HG03378 (cell line): ENCODE data around the gene PGRMC2.
"Not testable (repeated sequence)": the region's sequence is repeated elsewhere in the genome, so short reads cannot be mapped to it uniquely, and the experiment has no call there.

Source experiments
- ATAC-seq: cut with Tn5 transposase; IDR thresholded peaks from one replicate; pipeline ENCODE4 v1.9.1; 2021; ENCODE audit warnings: mild to moderate bottlenecking, moderate library complexity; ENCODE audit not compliant: unreplicated experiment

The PGRMC2 gene

DNA sequence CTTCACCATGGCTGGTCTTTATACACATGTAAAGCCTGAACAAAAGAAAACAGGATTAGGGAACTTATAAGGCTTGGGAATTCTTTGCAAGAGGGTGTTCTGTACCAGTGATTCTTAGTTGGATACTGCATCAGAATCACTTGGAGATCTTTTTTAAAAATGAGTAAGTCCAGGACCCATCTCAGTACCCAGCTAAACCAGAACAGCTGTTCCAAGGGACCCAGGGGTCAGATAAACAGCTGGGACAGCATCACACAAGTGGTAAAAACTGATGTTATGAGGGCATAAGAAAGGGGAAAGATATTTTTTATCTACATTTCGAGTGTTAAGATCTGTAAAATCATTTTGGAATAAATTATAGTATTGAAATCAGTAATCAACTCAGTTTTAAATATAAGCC is 16.1 kb downstream of the PGRMC2 start:
- no peak for ATAC-seq

DNA sequence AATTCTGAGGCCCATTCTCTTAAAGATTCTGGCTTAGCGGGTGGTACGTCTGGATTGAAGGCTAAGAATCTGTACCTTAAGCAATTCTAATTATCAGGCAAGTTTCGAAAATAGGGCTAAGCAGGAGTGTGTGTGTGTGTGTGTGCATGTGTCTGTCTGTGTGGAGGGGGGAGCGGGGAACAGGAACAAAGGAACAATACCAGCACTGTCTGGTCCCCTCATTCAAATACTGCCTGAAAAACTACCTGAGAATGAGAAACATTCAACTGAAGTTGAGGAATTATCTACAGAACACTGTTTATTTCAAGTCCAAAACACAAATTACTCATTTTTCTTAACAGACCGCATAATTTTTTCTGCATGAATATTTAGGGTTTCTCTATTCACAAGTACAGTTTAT is 18.6 kb downstream of the PGRMC2 start:
- no peak for ATAC-seq

DNA sequence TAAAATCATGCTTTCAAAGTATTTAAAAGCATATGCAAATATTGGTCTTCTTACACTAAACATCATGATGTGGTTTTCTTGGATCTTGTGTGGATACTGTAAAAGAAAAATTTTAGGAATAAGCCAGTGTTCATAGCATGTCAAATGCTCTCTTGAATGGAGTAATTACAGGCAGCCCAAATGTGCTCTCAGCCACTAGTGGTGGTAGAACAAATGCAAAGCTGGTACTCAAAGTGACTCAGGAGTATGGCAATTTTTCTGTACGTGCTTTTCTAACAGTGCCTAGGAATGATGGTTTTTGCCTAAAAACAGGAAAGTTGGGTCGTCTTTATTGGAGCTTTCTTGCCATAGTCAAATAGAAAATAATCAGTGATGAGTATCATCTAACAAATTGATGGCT is 19.9 kb downstream of the PGRMC2 start:
- no peak for ATAC-seq

DNA sequence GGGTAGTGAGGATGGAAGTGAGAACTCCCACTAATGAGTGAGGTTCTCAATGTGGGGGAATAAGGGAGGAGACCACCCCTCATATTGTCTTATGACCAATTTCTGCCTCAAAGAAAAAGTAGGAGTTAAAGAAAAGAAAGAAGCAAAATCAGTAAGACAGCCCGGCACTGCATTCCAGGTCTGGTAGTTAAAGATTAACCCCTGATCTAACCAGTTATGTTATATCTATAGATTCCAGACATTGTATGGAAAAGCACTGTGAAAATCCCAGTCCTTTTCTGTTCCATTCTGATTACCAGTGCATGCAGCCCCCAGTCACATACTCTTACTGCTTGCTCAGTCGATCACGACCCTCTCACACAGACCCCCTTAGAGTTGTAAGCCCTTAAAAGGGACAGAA is 20.4 kb downstream of the PGRMC2 start:
- not testable (repeated sequence) for ATAC-seq

DNA sequence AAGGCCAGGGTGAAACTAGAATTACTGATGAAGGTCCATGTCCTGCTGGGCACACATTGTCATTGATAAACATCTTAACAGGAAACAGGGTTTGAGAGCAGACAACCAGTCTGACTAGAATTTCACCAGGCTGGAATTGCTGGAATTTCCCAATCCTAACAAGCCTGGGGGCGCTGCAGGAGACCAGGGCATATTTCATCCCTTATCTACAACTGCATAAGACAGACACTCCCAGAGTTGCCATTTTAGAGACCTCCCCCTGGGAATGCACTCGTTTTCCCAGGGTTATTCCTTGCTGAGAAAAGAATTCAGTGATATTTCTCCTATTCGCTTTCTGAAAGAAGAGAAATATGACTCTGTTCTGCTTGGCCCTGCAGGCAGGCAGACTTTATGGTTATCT is 22.1 kb downstream of the PGRMC2 start:
- ATAC-seq = not testable (repeated sequence)

DNA sequence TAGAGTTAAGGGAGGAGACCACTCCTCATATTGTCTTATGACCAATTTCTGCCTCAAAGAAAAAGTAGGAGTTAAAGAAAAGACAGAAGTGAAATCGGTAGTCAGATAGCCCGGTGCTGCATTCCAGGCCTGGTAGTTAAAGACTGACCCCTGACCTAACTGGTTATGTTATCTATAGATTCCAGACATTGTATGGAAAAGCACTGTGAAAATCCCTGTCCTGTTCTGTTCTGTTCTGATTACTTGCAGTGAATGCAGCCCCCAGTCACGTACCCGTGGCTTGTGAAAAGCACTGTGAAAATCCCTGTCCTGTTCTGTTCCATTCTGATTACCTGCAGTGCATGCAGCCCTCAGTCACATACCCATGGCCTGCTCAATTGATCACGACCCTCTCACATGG is 27.7 kb downstream of the PGRMC2 start:
- not testable (repeated sequence) for ATAC-seq

DNA sequence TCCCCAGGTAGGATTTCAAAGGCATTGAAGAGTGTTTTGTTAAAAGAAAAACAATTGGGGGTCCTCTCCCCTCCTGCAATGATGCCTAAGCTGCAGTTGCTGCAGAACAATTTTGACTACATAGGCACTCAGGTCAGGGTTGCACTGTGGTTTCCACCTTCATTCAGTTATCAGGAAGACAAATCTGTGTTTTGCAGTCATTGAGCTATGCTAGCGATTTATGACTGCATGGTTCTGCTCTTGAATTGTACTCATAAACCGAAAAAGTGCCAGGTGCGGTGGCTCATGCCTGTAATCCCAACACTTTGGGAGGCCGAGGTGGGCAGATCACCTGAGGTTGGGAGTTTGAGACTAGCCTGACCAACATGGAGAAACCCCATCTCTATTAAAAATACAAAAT is 29.4 kb downstream of the PGRMC2 start:
- ATAC-seq = not testable (repeated sequence)

DNA sequence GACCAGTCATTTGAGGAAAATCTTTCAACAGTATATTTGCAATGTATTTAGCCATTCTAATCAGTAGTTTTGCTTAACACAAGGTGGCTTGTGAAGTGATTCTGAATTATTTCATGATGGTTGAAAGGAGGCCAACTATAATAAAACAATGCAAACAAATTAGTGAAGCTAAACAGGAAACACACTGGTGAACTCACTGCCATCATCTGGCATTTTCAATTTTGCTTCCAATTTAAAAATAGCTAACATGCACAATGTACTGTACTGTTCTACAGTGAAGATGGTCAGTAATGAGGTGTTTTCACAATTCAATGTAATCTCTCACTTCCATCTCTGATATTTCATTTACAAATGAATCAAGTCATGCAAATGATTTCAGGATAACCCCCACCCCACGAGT is 31.1 kb downstream of the PGRMC2 start:
- no peak for ATAC-seq

DNA sequence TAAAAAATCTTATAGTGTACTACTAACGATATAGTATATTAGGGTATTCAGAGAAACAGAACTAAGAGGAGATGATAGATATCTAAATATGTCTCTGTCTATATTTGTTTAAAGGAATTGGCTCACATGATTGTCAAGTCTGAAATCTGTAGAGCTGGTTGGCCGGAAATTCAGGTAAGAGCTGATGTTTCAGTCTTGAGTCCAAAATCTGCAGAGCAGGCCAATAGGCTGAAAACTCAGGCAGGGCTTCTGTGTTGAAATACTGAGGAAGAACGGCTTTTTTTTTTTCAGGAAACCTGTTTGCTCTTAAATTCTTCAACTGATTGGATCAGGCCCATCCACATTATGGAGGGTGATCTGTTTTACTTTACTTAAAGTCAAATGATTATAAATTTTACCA is 31.7 kb downstream of the PGRMC2 start:
- no peak for ATAC-seq

DNA sequence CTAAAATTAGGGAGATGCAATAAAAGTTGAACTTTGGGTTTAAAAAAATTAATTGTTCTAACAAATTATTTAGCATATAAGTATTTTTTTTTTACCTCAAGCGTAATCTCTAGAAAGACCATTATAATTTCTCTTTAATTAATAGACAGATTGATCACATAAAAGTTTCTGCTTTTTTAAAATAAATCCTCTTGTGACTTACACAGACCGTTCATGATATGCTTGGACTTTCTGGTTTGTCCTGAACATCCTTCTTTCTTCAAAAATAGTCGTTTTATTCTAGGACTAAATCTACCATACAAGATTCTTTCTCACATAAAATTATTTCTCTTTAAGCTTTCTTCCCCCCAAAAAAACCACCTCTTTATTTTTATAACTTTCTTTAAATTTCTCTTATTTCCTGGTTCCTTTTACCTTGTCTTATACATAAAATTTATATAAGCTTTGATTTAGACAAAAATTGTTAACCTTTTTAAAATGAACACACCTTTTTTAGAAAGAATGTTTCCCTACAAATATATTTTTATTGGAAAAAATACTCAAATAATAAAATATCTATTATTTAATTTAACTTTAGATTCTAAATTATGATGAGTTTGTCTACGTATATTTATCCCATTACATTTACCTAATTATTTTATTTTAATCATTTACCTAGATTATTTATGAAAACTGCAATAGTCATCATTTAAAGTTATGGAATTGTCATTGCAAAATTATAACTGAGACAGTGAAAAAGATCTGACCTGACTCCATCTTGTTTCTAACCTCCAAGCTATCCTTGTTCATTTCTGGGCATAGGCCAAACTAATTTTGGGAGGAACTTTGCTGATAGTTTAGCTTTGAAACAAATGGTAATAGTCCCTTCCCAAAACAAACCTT is 37.6 kb downstream of the PGRMC2 start:
- ATAC-seq = no peak

DNA sequence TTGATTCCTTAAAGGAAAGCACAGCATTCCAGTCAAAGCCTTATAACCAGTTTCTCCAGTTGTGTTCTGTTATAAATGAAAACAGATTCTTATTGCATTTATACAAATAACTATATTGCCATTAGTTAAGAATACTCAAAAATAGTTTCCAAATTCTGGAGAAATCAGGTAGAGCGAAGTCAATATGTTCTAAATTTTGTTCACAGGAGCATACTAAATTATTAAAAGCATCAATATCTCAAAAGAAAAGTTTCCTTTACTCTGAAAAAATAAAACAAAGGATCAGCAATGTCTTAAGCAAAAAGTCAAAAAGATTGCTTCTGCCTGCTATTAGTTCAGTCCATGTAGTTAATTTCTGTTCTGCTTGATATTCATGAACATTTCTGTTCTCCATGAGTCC is 39.7 kb downstream of the PGRMC2 start:
- ATAC-seq = no peak

DNA sequence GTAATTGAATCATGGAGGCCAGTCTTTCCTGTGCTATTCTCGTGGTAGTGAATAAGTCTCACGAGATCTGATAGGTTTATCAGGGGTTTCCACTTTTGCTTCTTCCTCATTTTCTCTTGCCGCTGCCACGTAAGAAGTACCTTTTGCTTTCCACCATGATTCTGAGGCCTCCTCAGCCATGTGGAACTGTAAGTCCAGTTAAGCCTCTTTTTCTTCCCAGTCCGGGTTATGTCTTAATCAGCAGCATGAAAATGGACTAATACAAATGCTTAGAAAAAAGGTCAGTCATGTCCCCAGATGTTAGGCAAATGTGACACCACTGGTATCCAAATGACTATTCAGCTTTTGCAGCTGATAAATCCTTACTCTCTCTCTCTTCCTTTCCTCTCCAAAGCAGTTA is 42.2 kb downstream of the PGRMC2 start:
- not testable (repeated sequence) for ATAC-seq

DNA sequence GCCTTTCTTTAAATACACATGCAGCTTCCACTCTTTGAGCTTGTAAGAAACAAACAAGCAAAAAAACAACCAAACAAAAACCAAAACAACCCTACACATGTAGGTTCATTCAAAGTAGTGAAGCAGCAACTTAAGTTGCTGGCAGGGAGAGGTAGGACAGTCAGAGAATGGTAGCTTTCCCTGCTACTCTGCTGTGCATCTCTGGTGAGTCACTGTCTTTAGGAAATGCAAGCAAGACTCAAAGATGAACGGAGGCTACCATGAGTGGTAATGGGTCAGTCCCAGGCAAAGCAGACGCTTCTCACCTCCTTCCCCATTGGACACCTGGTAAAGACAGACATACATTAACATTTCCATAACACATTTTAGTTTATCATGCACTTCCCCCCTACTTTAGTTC is 43.2 kb downstream of the PGRMC2 start:
- ATAC-seq = no peak

DNA sequence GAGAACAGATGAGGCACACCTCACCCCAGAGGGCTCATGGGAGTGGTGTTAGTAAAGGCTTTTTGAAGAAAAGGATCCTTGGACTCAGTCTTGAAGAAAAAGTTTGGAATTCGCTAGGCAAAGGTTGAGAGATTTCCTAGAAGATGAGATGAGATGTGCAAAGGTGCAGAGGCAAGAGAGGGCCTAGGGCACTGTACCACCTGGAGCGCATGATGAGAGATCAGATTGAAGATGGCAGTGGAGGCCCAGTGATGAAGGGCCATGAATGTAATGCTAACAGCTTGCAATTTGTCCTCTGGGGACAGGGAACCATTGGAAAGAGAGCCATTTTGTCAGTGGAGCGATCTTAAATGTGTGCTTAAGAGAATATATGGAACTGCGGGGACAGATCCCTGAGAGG is 45.0 kb downstream of the PGRMC2 start:
- no peak for ATAC-seq

DNA sequence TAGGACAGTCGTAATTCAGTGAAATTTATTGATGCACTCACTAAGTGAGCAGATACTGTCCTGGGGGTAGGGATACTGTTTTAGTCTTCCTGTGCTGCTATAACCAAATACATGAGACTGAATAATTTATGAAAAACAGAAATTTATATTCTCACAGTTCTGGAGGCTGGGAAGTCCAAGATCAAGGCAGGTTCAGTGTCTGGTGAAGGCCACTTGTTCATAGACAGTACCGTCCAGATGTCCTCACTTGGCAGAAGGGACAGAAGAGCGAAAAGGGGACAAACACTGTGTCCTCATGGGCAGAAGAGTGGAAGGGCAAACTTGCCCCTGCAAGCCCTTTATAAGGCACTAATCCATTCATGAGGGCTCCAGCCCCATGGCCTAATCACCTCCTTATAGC is 45.6 kb downstream of the PGRMC2 start:
- ATAC-seq = no peak

DNA sequence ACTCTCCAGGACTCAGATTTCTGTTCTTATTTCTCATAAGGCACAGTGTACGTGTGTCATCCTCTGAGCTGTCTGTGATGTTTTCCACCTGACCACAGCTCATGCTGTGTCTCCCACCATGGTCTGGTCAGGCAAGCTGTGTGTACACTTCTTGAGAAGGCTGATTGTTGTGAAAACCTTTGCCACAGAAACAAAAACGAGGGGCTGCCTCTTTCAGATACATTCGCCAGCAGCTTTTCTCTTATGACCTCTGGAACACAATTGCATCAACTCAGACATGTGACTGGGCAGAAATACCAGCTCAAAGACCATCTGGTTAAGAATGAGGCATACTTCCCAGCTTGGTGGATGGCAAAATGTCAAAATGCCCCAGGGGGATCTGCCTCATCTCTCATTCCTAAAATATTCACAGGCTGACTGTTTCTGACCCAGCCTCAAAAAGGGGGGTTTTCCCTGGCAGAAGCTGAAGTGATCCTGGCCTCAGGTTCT is 46.1 kb downstream of the PGRMC2 start:
- ATAC-seq = no peak

DNA sequence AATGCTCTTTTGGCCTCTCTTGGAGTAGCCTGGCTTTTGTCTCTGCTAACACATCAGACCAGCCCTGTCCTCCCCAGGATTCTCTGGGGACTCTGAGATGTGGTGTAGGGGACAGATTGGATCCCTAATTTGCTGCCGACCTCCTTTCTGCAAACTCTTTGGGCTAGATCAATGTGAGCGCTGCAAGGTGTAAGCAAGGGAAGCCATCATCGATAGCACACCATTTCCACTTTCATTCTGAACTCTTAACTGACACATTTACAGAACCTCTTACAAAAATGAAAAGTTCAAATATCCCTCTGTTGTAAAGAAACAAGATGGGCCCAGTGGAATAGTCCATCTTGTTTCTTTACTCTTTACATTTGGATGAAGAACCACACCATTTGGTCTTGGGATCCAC is 46.6 kb downstream of the PGRMC2 start:
- no peak for ATAC-seq

DNA sequence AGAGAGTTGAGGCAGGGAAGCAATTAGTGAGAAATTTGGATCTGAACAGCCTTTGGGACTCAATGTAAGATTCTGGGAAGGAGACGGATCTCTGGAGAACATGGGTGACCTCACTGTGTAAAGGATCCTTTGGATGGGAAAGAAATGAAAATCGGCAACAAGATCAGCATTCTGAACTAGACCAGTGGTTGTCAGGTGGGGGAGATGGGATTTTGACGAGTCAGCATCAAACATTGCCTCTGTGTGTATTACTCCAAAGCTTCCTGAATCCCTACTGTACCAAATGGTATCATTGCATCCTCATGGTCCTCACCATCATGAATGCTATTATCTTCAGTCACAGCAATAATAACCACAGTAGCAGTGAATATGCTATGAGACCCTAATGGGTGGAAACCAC is 52.8 kb downstream of the PGRMC2 start:
- no peak for ATAC-seq

DNA sequence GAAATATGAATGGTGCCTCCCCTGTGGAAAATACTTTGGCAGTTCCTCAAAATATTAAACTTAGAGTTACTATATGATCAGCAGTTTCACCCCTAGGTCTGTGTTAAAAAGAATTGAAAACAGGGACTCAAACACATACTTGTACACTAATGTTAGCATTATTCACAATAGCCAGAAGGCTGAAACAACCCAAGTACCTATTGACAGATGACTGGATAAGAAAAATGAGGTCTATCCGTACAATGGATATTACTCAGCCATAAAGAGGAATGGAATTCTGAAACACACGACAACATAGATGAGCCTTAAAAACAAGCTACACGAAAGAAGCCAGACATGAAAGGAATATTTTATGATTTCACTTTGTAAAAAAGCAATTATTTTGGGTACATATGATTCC is 54.9 kb downstream of the PGRMC2 start:
- ATAC-seq = no peak

DNA sequence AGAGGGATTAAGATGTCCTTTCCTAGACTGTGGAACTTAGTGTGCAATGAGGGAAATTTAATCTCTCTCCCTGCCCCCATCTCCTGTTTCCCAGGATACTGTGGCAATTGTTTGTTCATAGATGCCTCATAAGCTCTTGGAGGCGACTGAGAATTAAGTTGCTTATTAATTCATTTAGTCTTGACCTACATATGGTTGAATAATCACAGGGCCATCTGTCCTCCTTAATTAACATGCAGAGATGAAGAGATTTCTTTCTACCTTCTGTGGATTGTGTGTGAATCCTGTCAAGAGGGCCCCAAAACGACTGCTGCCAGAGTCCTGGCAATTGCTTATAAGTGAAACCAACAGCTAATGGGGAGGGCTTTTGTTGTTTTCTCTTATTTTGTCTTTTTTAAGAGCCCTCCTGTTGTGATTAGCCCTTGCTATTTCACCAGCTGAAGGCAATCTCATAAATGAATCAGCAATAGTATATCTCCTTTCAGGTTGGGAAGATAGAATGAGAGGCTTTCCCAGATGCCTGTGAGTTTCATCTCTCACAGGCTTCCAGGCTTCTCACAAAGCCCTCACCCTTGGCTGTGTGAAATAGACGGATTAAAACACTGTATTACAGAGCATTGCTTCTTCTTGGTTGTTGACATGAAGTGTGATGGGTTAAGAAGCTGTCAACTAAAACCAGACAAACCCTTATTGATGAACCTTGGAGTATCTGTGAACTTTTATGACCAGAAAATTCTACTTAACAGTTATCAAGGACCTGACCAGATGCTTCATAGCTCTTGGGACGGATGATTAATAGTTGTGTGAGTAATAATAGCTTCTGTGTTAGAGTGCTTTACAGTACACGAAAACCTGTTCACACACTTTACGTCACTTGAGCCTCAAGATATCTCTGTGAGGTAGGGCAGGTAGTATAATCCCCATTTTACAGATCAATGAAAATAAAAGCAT is 58.5 kb downstream of the PGRMC2 start:
- no peak for ATAC-seq

DNA sequence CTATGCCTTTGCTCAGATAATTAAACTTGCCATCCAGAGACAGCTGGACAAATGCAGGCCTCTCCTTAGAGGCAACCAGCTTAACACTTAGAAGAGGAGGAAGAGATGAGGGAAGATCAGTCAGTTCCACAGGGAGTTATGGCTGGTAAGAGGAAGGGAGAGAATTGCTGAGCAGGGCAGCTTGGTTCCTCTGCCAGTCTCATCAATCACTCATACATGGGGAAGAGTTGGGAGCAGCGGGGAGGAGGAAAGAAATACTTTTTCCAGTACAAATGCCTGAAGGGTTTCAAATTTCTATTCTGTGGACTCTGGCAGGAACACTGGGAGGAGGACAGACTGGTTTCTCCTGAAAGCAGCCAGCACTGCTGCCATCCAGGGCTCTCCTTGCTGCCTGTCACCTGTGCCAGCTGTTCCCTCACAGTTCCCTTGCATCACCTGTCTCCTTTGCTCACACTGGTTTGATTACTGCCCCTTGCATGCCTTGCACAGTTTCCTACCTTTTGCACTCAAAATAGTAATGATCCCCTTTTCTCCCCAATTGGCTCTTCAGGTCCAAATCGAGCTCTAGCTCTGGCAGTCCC is 59.5 kb downstream of the PGRMC2 start:
- no peak for ATAC-seq
